OCI-M2 (cell line): ENCODE measurements around the gene LRRC56.

Experiments
- DNase-seq: peaks from one replicate; lab custom pipeline; 2025; ENCODE audit not compliant: unreplicated experiment; lab: John Stamatoyannopoulos, UW

LRRC56 gene

GRCh38 chr11:592918-593317, 55.6 kb downstream of the LRRC56 start:
- no peak for DNase-seq

GRCh38 chr11:593347-593746, 56.0 kb downstream of the LRRC56 start:
- DNase-seq: no peak

- no peak for DNase-seq
Observed at GRCh38 chr11:595400-595799, 58.1 kb downstream of the LRRC56 start.

GRCh38 chr11:596374-596773, 59.0 kb downstream of the LRRC56 start:
- no peak for DNase-seq

GRCh38 chr11:597166-597725, 59.9 kb downstream of the LRRC56 start:
- no peak for DNase-seq

- no peak for DNase-seq
Observed at GRCh38 chr11:598005-598680, 60.8 kb downstream of the LRRC56 start.

- no peak for DNase-seq
Observed at GRCh38 chr11:601573-602245, 64.4 kb downstream of the LRRC56 start.

GRCh38 chr11:603154-603553, 65.8 kb downstream of the LRRC56 start:
- DNase-seq: no peak
